Astrocyte of the spinal cord (primary cell): ENCODE data around the gene KCNMB2.

Experiments used
- DNase-seq: peaks from one replicate; pipeline ENCODE4 v3.0.0; 2011; ENCODE audit warnings: low read depth, low spot score
- H3K4me3 ChIP-seq: 2 replicates; pipeline ENCODE4 v1.5.1; 2011; ENCODE audit warnings: low read depth, mild to moderate bottlenecking, low read length, moderate library complexity
- CTCF ChIP-seq: IDR thresholded peaks from 2 replicates; pipeline ENCODE4 v1.5.1; 2012; ENCODE audit warnings: low read depth, mild to moderate bottlenecking, low read length, inconsistent platforms
- in situ Hi-C: cut with HindIII; loops from 2 replicates; pipeline ENCODE4 v1.10.0; 2017; ENCODE audit warnings: low sequenced_read_pairs

The KCNMB2 gene

GRCh38 chr3:178597371-178597770, 61.1 kb downstream of the KCNMB2 start:
- in situ Hi-C loops: no loop called here
- no peak overlapping the region for H3K4me3 ChIP-seq
- no peak for DNase-seq
- no peak for TF ChIP-seq CTCF

- in situ Hi-C loops: no loop called here
- no peak for TF ChIP-seq CTCF
- no peak for DNase-seq
- H3K4me3 ChIP-seq: no peak overlapping the region
Observed at GRCh38 chr3:178602856-178603255, 66.6 kb downstream of the KCNMB2 start.

- in situ Hi-C loops: no loop called here
Observed at GRCh38 chr3:178603735-178604134, 67.5 kb downstream of the KCNMB2 start.

GRCh38 chr3:178618197-178618596, 82.0 kb downstream of the KCNMB2 start:
- no peak overlapping the region for H3K4me3 ChIP-seq
- in situ Hi-C loops: no loop called here
- TF ChIP-seq CTCF: no peak
- no peak for DNase-seq

More at GRCh38 chr3:178603735-178604134, 67.5 kb downstream of the KCNMB2 start:
- no peak for TF ChIP-seq CTCF
- no peak for DNase-seq
- H3K4me3 ChIP-seq: no peak overlapping the region

GRCh38 chr3:178618896-178619295, 82.7 kb downstream of the KCNMB2 start:
- in situ Hi-C loops: no loop called here
- no peak for DNase-seq
- no peak overlapping the region for H3K4me3 ChIP-seq
- no peak for TF ChIP-seq CTCF

GRCh38 chr3:178623666-178624255, 87.5 kb downstream of the KCNMB2 start:
- H3K4me3 ChIP-seq: no peak overlapping the region
- in situ Hi-C loops: no loop called here
- peak; percentile 14 for DNase-seq
- no peak for TF ChIP-seq CTCF
